Mononuclear cell (primary cell): ENCODE results near the gene CFLAR. TPM values are rescaled to one million over a fixed set of nuclear protein-coding genes. Genes with fewer than 3 reads are reported as not detected.

Experiments
- H3K27me3 ChIP-seq: 2 replicates; pipeline ENCODE4 v1.6.0; 2011; ENCODE audit warnings: low read length, control low read depth; ENCODE audit not compliant: insufficient read depth
- H3K4me1 ChIP-seq: 2 replicates; pipeline ENCODE4 v1.5.1; 2011; ENCODE audit warnings: mild to moderate bottlenecking, low read length, control low read depth; ENCODE audit not compliant: insufficient read depth
- H3K4me3 ChIP-seq: 2 replicates; pipeline ENCODE4 v1.5.1; 2011; ENCODE audit warnings: mild to moderate bottlenecking, low read length, moderate library complexity
- H3K9me3 ChIP-seq: 2 replicates; pipeline ENCODE4 v1.5.1; 2011; ENCODE audit warnings: low read depth, mild to moderate bottlenecking, control low read depth, low read length
- total RNA-seq: library from RNA; depleted of rRNA; stranded (reverse); fragments of >200 nt; gene quantifications from one replicate; pipeline ENCODE4 v1.2.3, GENCODE V29; 2012

CFLAR gene
- total RNA-seq, 1 donor = 376 TPM

DNA sequence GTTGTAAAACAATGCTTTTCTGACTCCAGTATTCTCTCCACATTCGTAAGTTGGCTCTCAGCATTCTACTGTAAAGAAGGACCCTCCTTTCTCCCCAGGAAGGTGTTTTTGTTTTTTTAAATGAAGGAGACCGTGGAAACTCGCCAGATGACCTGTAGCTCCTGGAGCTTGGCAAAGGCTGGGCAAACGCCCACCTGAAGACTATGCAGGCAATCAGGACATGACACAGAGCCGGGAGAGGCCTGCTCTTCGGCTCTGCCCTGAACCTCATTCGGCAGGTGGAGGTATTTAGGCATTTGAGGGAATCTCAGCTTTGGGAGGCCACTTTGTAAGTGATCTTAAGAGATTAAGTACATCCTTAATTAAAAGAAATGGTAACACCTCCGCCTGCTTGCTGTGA is 84.4 kb downstream of the CFLAR start:
- H3K4me3 ChIP-seq = no peak overlapping the region
- H3K4me1 ChIP-seq = peaks cover 36% of the 10 kb centered on the region
- H3K9me3 ChIP-seq = no peaks in the 10 kb centered on the region
- no peaks in the 10 kb centered on the region for H3K27me3 ChIP-seq

DNA sequence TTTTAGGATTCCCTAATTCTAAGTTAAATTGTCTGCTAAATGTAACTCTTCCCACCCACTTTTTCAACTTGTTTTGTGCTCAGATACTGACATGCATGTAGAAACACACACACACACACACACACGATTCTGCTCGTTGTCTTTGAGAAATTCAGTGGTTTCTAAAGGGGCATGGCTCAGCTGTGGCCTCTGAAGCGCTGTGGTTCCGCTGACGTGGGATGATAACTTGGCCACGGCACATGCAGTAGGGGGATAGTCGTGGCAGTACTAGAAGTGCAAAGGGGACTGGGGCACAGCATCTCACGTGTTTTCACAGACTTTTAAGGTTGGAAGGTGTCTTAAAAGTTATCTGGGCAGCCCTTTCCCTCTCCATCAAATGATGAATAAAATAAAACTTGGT is 85.4 kb downstream of the CFLAR start:
- Histone ChIP-seq H3K4me3 (no peak overlapping the region), H3K4me1 (peaks cover 32% of the 10 kb centered on the region), H3K9me3 (no peaks in the 10 kb centered on the region), H3K27me3 (no peaks in the 10 kb centered on the region)

DNA sequence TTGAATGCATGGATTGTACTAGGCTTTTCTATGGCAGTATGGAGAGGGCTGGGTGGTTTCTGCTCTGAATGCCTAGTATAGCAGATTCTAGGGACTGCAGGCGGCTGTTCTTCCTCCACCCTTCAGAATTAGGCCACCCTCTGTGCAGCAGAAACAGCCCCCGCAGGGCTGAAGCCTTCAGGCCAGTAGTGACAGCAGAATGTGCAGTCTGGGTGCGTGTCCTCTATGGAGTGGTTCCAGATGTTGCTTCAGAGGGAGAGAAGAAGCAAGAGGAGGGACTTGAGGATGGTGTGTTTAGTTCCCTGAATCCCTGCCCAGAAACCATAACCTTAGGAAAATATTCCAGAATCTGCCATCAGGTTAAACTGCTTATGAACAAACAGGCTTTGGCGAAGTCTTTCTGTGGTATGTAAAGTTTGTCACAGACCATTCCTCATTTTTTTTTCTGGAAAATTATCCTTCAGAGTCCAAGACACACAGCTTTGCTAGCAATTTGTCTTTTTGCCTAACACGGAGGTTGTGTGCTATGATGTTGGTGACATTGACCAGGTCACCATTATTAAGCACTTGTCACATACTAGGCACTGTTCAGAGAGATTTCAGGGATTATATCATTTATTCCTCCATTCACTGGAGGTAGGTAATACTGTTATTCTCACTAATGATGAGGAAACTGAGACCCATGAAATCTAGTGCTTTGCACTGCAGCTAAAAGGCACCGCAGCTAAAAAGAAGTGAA is 88.1 kb downstream of the CFLAR start:
- Histone ChIP-seq H3K27me3 (no peaks in the 10 kb centered on the region), H3K4me3 (no peak overlapping the region), H3K4me1 (peaks cover 35% of the 10 kb centered on the region), H3K9me3 (no peaks in the 10 kb centered on the region)

DNA sequence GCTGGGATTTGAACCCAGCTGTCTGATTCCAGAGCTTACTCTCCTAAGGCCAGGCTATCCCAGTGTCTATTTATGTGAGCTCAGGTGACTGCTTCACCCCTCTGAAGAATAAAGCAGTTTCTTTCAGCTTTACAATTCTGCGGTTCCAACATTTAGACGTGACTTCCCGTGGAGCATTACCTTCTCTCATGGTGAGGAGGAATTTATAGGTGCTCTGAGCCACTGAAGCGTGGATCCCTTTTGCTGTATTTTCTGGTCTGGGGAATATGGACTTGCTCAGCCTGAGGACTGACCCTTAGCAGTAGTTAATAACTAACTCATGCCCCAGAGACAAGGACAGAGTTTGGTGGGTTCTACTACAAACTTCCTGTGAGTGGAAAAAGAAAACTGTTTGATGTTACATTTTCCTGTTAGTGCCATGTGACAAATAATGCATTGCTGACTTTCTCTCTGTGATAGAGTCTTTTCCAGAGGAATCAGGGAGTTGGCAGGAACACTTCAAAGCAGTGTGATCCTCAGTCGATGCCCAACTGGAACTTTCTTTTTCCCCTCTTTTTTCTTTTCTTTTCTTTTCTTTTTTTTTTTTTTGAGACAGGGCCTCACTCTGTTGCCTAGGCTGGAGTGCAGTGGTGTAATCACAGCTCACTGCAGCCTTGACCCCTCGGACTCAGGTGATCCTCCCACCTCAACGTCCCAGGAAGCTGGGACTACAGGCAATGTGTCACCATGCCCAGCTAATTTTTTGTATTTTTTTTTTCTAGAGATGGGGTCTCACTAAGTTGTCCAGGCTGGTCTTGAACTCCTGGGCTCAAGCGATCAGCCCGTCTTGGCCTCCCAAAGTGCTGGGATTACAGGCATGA is 88.9 kb downstream of the CFLAR start:
- Histone ChIP-seq H3K27me3 (no peaks in the 10 kb centered on the region), H3K9me3 (no peaks in the 10 kb centered on the region), H3K4me1 (peaks cover 43% of the 10 kb centered on the region), H3K4me3 (no peak overlapping the region)

DNA sequence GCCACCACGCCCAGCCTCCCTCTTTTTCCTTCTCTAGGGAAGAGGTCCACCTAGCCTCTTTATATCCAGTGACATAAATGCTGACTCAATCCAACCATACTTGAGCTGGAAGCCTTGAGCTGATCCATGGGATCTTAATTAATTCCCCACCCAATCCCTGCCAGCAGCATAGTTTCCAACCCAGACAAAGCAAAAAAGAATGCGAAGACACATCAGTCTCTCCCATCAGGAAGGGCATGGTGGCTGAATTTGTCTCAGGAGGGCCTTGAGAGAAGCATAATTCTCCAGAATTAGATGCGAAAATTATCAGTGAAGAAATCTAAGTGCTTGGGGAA is 89.5 kb downstream of the CFLAR start:
- Histone ChIP-seq H3K27me3 (no peaks in the 10 kb centered on the region), H3K9me3 (no peaks in the 10 kb centered on the region), H3K4me1 (peaks cover 49% of the 10 kb centered on the region), H3K4me3 (no peak overlapping the region)

DNA sequence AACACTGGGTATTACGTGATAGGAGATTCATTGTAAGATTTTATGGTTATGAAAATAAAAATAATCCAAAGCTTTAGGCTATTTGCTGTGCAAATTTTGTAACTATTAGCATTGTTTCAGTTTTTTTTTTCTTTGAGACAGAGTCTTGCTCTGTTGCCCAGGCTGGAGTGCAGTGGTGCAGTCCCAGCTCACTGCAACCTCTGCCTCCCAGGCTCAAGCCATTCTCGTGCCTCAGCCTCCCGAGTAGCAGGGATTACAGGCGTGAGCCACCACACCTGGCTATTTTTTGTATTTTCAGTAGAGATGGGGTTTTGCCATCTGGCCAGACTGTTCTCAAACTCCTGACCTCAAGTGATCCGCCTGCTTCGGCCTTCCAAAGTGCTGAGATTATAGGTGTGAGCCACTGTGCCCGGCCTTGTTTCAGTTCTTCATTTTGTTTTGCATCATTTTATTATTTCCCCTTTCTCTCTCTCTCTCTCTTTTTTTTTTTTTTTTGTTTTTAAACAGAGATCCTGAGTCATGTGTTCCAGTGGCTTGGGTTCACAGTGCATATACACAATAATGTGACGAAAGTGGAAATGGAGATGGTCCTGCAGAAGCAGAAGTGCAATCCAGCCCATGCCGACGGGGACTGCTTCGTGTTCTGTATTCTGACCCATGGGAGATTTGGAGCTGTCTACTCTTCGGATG is 92.7 kb downstream of the CFLAR start:
- H3K9me3 ChIP-seq = no peaks in the 10 kb centered on the region
- H3K4me3 ChIP-seq = no peak overlapping the region
- peaks cover 46% of the 10 kb centered on the region for H3K4me1 ChIP-seq
- H3K27me3 ChIP-seq = no peaks in the 10 kb centered on the region

DNA sequence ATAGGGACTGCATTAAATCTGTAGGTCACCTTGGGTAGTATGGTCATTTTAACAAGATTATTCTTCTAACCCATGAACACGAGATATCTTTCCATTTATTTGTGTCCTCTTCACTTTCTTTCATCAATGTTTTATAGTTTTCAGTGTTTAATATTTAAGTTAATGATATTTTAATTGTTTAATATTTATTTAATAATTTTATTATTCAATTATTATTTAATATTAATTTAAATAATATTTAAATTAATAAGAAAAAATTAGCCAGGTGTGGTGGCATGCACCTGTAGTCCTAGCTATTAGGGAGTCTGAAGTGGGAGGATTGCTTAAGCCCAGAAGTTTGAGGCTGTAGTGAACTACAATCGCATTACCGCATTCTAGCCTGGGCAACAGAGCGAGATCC is 100.0 kb downstream of the CFLAR start:
- H3K27me3 ChIP-seq = no peaks in the 10 kb centered on the region
- no peaks in the 10 kb centered on the region for H3K9me3 ChIP-seq
- peaks cover 24% of the 10 kb centered on the region for H3K4me1 ChIP-seq
- no peak overlapping the region for H3K4me3 ChIP-seq

DNA sequence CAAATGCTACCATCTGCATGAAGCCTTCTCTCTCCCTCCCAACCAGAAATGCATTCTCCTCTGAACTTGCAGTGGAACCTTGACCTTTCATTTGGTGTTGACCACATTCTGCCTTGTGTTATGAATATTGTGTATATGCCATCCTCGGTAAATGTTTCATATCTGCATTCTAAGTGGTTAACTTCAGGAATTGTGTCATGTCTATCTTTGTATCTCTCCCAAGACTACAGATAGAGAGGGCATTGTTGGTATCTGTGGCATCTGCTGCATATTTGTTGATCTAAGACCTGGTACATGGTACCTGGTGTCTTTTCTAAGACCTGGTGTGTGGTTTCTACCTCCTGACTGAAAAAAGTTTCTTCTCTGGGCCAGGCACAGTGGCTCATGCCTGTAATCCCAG is 101.0 kb downstream of the CFLAR start:
- Histone ChIP-seq H3K4me1 (peaks cover 24% of the 10 kb centered on the region), H3K9me3 (no peaks in the 10 kb centered on the region), H3K27me3 (no peaks in the 10 kb centered on the region), H3K4me3 (no peak overlapping the region)

DNA sequence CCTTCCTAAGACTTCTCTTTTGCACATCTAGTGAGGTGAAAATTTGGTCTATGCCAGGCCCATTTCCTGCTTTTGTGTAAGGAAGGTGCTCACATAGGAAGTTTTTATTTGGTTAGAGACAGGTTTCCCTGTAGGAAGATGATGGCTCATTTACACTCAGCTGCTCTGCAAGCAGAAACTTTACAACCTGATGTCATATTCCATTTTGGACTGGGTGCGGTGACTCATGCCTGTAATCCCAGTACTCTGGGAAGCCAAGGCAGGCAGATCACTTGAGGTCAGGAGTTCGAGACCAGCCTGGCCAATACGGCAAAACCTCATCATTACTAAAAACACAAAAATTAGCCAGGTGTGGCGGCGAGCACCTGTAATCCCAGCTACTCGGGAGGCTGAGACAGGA is 102.8 kb downstream of the CFLAR start:
- Histone ChIP-seq H3K9me3 (no peaks in the 10 kb centered on the region), H3K4me3 (no peak overlapping the region), H3K4me1 (peaks cover 26% of the 10 kb centered on the region), H3K27me3 (no peaks in the 10 kb centered on the region)

DNA sequence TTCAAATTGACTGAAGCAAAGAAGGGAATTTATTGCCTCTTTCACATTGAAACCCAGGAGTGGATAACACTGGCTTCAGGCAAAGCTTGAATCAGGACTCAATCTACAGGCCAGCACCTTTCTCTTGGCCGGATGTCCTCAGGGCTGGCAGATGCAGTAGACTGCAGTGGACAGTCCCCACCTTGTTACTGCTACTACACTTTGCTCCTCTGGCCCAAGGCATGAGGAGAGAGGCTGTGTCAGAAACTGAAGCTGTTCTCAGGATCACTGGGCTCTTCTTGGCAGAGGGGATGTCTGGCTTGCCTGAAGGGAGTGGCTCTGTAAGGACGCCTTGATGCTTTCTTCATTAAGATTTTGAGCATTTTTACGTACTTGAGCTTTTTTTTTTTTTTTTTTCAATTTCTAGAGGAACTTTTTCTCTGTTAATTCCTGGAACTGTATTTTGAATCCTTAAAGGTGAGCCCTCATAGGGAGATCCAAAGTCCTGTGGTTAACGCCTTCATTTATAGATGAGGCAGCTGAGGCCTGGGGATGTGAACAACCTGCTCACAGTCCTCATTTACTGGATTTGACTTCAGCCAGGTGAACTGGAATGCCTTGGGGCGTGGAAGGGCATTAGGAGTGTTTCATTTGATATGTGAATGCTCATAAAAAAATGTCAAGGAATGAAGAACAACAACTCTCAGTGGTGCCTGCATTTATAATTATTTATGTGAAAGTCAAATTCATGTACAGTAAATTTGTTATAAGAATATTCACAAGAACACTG is 103.5 kb downstream of the CFLAR start:
- no peaks in the 10 kb centered on the region for H3K27me3 ChIP-seq
- no peak overlapping the region for H3K4me3 ChIP-seq
- H3K9me3 ChIP-seq = no peaks in the 10 kb centered on the region
- H3K4me1 ChIP-seq = peaks cover 25% of the 10 kb centered on the region

DNA sequence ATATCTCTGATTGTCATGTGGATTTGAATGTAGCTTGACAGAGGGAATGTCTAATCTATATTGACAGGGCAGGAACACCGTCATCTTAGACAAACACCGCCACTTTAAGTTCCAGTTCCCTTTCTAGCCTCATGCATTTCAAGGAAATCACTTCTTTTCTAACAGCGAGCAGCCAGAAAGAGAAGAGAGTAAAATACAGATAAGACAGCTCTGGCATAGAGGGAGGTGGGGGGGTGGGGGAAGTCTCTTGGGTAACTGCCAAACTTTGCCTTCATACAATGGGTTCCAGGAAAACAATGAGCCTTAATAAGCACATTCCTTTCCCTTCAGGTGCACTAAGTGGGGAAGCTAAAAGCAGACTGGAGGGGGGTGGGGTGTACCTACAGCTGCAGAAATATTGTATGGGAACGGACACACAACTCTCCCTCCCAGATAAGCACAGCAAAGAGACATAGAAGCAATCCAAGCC is 104.2 kb downstream of the CFLAR start:
- Histone ChIP-seq H3K4me3 (no peak overlapping the region), H3K27me3 (no peaks in the 10 kb centered on the region), H3K9me3 (no peaks in the 10 kb centered on the region), H3K4me1 (peaks cover 25% of the 10 kb centered on the region)

DNA sequence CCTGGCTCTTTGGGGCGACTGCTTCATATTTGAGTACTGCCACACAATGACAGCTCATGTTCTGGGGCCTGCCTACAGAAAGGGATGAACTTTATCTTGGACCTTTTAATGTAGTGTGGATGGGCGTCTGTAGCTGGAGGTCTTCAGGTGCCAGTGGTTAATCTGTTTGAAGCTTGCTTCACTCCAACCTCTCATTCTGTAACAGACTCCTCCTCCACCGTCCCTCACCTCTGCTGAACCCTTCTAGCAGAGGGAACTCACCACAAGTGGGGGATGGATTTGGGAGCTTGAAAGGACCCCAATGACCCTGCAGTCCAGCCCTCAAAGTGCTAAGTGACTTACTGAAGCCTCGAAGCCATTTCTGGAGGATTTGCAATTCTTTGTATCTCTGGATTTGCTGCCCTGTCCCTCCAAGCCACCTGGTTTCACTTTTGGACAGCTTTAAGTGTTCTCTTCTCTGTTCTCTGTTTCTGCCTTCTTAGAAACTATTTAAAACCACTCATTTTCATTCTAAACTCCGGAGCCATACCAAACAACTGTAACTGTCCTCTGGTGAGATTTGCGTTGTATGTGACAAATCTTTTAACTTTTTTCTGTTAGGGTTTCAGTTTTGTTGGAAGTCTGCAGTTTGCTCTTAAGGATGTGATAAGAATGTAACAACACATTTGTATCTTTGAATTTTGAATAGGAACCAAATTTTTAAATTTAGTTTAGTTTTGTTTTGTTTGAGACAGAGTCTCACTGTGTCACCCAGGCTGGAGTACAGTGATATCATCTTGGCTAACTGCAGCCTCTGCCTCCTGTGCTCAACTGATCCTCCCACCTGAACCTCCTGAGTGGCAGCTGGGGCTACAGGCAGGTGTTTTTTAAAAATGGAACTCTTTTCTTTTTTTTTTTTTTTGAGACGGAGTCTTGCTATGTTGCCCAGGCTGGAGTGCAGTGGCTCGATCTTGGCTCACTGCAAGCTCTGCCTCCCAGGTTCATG is 107.4 kb downstream of the CFLAR start:
- H3K27me3 ChIP-seq = no peaks in the 10 kb centered on the region
- H3K4me1 ChIP-seq = peaks cover 28% of the 10 kb centered on the region
- no peak overlapping the region for H3K4me3 ChIP-seq
- no peaks in the 10 kb centered on the region for H3K9me3 ChIP-seq
